Activated CD4-positive, alpha-beta T cell treated with anti-CD3 and anti-CD28 coated beads, Interleukin-2, Interleukin-6, amounts not matched to agents 100 ng/mL and 50 ng/mL, durations not matched to agents 16 hours and 8 hours (primary cell): ENCODE data around the gene C1RL.
"Not testable (repeated sequence)": the region's sequence is repeated elsewhere in the genome, so short reads cannot be mapped to it uniquely, and the experiment has no call there.

Experiments used
- DNase-seq: peaks from one replicate; pipeline ENCODE4 v3.0.0-alpha.2; 2020

The C1RL gene

DNA sequence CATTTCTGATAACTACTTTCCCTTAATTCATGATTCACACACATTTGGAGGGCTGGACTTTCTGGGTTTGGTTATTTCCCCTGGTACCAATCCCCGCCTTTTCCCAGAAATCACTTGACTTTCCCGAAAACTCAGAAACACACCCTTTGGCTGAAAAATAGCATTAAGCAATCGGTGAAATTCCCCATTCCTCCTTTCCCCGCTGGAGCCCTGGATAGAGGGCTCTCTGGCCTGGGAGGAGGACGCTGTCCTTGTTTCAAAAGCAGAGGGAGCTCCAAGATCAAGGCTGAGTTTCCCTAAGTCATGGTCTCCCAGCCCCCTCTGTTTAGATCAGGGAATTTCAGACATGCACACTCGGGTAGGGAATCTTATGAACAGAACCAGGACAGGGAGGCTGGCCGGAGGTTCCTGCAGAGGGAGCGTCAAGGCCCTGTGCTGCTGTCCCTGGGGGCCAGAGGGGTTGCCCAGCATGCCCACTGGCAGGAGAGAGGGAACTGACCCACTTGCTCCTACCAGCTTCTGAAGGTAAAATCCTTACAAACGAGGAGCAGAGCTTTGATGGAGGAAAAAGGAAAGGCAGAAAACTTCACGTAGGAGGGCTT, 48.6 kb downstream of the C1RL start, which contains the start of gene C1S:
C1S (plus strand) TSS at position 366 of the 602 bp plus-strand sequence. CDS start 1,195 bp downstream, outside the sequence.
- no peak for DNase-seq

DNA sequence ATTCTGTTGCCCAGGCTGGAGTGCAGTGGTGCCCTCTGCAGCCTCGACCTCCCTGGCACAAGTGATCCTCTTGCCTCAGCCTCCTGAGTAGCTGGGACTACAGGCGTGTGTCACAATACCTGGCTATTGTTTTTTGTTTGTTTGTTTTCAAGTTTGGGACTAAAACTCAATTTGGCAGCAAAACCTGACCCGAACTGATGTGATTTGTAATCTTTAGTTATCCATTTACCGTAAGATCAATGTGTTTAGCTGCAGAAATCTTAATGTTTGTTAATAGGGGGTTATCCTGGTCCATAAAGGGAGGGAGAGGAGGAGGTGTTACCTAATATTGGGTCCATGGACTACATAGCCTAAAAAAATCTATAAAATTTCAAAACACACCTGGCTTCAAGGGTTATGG, 49.2 kb downstream of the C1RL start:
- DNase-seq: no peak

DNA sequence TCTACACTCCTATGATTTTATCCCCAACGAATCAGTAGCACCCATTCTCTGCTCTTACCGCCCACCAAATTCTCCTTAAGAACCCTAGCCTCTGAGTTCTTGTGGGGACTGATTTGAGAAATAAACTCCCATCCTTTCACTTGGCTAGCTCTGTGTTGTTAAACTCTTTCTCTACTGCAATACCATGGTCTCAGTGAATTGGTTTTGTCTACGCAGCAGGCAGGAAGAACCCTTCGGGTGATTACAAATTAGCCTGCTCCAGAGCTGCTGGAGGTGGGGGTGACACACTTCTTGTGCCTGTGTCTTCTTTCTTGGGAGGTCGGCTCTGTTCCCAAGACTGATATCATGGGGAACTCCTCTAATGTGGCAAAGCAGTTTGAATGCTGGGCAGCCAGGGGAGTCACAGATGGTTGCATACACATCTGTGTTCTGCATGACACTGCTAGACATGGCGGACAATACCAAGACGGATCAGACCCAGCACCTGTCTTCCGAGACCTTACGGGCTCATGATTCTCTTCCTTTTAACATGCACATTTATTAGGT, 50.1 kb downstream of the C1RL start:
- no peak for DNase-seq

DNA sequence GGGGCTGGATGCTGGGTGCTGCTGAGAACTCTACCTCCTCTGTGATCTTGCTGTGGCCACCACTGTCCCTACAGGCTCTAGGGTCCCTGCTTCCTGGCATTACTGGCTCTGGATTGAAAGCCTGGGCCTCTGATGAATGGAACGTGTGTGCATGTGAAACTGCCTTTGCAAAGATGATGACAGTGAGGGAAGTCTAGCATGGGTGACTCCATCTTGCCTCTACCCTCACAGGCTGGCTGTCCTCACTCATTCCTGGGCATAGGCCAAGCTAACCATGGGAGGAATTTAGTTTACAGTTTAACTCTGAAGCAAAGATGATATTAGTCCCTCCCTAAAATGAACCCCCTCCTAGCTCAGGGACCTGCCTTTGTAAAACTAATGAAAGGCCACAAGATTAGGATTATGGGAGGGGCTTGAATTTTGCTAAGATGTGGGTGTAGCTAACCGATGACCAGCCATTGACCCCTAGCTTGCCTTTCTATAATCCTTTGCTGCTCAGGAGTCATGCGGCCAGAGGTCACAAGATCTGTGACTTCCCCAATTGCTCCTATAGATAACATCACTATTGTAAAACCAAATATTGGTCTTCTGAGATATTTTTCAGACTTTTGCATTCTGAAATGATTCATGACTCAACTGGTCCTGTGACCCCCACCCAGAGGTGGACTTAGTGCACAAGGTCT, 50.7 kb downstream of the C1RL start:
- DNase-seq: no peak

DNA sequence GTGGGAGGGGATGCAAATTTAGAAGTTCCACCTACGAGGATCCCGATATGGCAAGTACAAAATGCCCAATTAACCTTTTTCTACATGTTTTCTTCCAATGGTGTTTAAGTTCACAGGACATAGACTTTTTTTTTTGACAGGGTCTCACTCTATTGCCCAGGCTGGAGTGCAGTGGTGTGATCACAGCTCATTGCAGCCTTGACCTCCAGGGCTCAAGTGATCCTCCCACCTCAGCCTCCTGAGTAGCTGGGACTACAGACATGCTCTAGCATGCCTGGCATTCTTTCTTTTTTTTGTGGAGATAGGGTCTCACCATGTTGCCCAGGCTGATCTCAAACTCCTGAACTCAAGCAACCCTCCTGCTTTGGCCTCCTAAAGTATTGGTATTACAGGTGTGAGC, 53.3 kb downstream of the C1RL start:
- DNase-seq: not testable (repeated sequence)

DNA sequence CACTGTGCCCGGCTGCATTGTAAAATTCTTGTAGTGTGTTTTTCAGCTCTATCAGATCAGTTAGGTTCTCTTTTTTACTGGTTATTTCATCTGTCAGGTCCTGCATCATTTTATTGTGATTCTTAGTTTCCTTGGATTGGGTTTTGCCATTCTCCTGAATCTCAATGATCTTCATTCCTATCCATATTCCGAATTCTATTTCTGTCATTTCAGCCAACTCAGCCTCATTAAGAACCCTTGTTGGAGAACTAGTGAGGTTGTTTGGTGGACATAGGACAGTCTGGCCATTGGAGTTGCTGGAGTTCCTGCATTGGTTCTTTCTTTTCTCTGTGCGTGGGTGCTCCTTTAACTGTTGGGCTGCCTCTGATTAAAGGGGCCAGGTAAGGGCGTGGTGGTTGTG, 54.1 kb downstream of the C1RL start:
- DNase-seq: no peak

DNA sequence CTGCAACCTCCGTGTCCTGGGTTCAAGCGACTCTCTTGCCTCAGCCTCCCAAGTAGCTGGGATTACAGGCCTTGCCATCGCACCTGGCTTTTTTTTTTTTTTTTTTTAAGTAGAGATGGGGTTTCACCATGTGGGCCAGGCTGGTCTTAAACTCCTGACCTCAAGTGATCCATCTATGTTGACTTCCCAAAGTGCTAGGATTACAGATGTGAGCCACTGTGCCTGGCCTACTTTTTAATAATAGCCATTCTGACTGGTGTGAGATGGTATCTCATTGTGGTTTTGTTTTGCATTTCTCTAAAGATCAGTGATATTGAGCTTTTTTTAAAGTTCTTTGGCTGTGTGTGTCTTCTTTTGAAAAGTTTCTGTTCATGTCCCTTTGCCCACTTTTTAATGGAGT, 59.0 kb downstream of the C1RL start:
- not testable (repeated sequence) for DNase-seq

DNA sequence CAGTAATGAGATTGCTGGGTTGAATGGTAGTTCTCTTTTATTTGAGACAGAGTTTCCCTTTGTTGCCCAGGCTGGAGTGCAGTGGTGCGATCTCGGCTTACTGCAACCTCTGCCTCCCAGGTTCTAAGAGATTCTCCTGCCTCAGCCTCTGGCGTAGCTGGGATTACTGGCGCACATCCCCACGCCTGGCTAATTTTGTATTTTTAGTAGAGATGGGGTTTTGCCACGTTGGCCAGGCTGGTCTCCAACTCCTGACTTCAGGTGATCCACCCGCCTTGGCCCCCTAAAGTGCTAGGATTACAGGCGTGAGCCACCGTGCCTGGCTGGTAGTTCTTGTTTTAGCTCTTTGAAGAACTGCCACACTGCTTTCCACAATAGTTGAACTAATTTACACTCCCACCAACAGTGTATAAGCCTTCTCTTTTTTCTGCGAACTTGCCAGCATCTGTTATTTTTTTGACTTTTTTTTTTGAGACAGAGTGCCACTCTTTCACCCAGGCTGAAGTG, 59.5 kb downstream of the C1RL start:
- not testable (repeated sequence) for DNase-seq

DNA sequence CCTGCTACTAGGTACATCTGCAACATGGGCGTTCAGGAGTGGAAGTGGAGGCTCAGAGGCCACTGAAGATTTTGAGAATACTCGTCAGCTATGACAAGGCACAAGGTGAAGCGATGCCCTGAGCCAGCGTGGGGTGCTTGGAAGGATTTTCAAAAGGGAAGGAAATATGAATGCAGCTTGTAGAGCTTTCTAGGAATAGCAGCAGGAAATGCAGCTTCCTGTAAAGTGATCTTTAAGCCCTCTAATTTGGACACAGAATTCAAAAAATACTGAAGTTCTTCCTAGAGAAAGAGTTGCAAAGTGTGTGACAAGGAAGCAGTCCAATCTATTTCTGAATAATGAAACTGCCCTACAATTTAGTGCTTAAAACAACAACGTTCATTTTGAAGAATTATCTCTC, 61.7 kb downstream of the C1RL start:
- DNase-seq: no peak

DNA sequence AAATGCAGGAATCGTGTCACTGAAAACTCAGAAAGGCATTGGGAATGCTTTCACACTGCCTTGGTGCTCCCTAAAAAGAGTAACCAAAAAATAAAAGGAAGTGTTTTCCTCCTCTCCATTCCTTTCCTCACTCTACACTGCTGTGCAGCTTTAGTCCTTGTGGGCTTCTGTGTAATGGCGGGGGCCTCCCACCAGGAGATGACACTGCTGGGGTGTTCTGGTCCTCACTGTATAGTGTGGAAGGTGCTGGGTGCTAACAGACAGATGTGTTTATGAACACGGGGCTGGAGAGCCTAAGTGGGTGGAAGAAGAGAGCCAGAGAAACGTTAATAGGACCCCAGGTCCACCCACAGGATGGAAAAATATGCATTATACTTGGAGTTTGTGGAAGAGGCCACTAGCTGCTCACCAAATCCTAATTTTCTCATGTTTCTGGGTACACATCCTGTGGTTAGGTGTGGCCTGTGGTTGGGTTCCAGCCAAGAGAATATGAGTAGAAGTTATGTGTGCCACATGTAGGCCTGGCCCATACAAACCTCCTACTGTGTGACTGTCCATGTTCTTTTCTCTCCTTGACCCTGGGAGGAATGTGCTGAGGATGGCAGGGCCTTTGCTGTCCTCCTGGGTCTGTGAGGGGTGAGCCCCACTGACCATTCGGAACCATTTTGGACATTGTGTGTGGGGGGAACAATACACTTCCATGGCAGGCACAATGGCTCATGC, 62.5 kb downstream of the C1RL start:
- DNase-seq: no peak

DNA sequence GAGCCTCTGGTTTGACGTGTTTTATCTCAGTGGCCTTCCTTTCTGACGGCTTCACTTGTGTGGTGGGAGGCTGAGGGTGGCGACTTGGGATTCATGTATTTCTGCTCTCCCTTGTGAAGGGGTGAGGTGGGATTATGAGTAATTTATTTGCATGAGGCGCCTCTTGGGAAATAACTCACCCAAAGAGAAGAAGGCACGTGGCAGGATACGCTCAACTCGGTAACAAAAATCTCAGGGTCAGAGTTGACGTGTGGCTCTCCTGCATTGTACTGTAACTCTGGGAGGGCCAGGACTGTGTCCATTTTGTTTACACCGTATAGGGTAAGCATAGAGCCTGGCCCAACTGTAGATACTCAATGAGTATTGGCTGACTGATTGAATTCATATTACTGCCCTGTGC, 63.1 kb downstream of the C1RL start:
- DNase-seq: no peak
